H1 (cell line): ENCODE results near the gene ALDOA. TPM values are rescaled to one million over a fixed set of nuclear protein-coding genes. Genes with fewer than 3 reads are reported as not detected.

Source experiments
- CTCF ChIA-PET: fragments of 300-600 bp; sonication (Branson Sonifier 250); formaldehyde crosslinking; loops from one replicate; lab custom pipeline; 2021; ENCODE audit not compliant: partially characterized antibody; lab: Charles Lee
- POLR2A ChIA-PET: fragments of 300-600 bp; sonication (Branson Sonifier 250); formaldehyde crosslinking; loops from one replicate; lab custom pipeline; 2021; ENCODE audit warnings: inconsistent platforms; ENCODE audit not compliant: partially characterized antibody; lab: Charles Lee
- DNase-seq, 2 experiments: peaks; one replicate each; pipeline versions ENCODE4 v3.0.0 to v3.0.0-alpha.2; 2010 to 2022; ENCODE audit warnings: low spot score in 2 of 2, low read depth in 1 of 2, mixed read lengths in 1 of 2
- FAIRE-seq: peaks from 2 replicates; lab custom pipeline; 2011; peaks lifted over from hg19 to GRCh38; lab: Jason Lieb, UNC
- H2AFZ ChIP-seq: 2 replicates; pipeline ENCODE4 v1.8.1; 2012; ENCODE audit warnings: low read length, inconsistent platforms
- H2AK5ac ChIP-seq: 2 replicates; pipeline ENCODE4 v1.6.1; 2013; ENCODE audit warnings: low read depth, low read length
- H2BK120ac ChIP-seq: replicated peaks from 2 replicates; pipeline ENCODE3; 2013; ENCODE audit warnings: low read depth, low read length, inconsistent platforms
- H2BK12ac ChIP-seq: 2 replicates; pipeline ENCODE4 v1.6.1; 2013; ENCODE audit warnings: low read depth, low read length
- H2BK15ac ChIP-seq: 2 replicates; pipeline ENCODE4 v1.6.1; 2013; ENCODE audit warnings: low read length
- H2BK20ac ChIP-seq: 2 replicates; pipeline ENCODE4 v1.6.1; 2013; ENCODE audit warnings: low read length
- H2BK5ac ChIP-seq: 2 replicates; pipeline ENCODE4 v1.6.1; 2013; ENCODE audit warnings: low read depth, low read length
- H3K14ac ChIP-seq: 2 replicates; pipeline ENCODE4 v1.6.1; 2013; ENCODE audit warnings: inconsistent platforms; ENCODE audit not compliant: insufficient read length
- H3K18ac ChIP-seq: 2 replicates; pipeline ENCODE4 v1.6.1; 2013; ENCODE audit warnings: low read length; ENCODE audit errors: extremely low read depth
- H3K23ac ChIP-seq: 2 replicates; pipeline ENCODE4 v1.6.1; 2013; ENCODE audit warnings: inconsistent platforms; ENCODE audit not compliant: insufficient read length
- H3K23me2 ChIP-seq: 2 replicates; pipeline ENCODE4 v1.6.1; 2013; ENCODE audit warnings: low read depth, low read length
- H3K27ac ChIP-seq: 2 replicates; pipeline ENCODE4 v1.6.1; 2011; ENCODE audit warnings: low read depth, low read length, inconsistent platforms
- H3K27me3 ChIP-seq, 4 experiments: replicated peaks in 1 of 4; 1 replicate in 1 of 4; 2 replicates in 3 of 4; pipeline versions ENCODE4 v1.6.1 to v1.8.1; 2011 to 2013; ENCODE audit warnings: low read length in 3 of 4, mild to moderate bottlenecking in 3 of 4, inconsistent platforms in 2 of 4, mixed read lengths in 2 of 4, moderate library complexity in 1 of 4; ENCODE audit not compliant: control insufficient read depth in 3 of 4, insufficient read depth in 3 of 4; ENCODE audit errors: extremely low read depth in 1 of 4
- H3K36me3 ChIP-seq, 4 experiments: 2 replicates each; pipeline versions ENCODE4 v1.6.1 to v1.8.1; 2011 to 2013; ENCODE audit warnings: mild to moderate bottlenecking in 4 of 4, low read length in 3 of 4, moderate library complexity in 2 of 4, control low read depth in 1 of 4, inconsistent platforms in 1 of 4; ENCODE audit not compliant: insufficient read depth in 4 of 4, control insufficient read depth in 2 of 4
- H3K4ac ChIP-seq: replicated peaks from 2 replicates; pipeline ENCODE3; 2013; ENCODE audit warnings: low read length, low read depth, mixed read lengths, inconsistent platforms; ENCODE audit not compliant: insufficient read length
- H3K4me1 ChIP-seq, 4 experiments: replicated peaks in 1 of 4; 1 replicate in 1 of 4; 2 replicates in 3 of 4; pipeline versions ENCODE4 v1.6.1 to v1.8.1; 2011 to 2013; ENCODE audit warnings: low read length in 3 of 4, inconsistent platforms in 2 of 4, mixed read lengths in 1 of 4; ENCODE audit not compliant: insufficient read depth in 4 of 4, control insufficient read depth in 3 of 4
- H3K4me2 ChIP-seq, 2 experiments: 2 replicates each; pipeline versions ENCODE4 v1.6.1 to v1.8.1; 2011 to 2013; ENCODE audit warnings: low read depth in 2 of 2, low read length in 2 of 2, control low read depth in 1 of 2, inconsistent platforms in 1 of 2, mild to moderate bottlenecking in 1 of 2; ENCODE audit not compliant: insufficient read depth in 1 of 2
- H3K4me3 ChIP-seq, 4 experiments: fragments of 200-600, 300-600 bp in 1 of 4; sonication (generic), shearing (Covaris generic), sonication (Bioruptor Twin) in 1 of 4; 2 replicates each; pipeline versions ENCODE4 v1.5.1 to v1.8.1; 2011 to 2016; ENCODE audit warnings: low read length in 4 of 4, low read depth in 3 of 4, control low read depth in 2 of 4, inconsistent platforms in 2 of 4, mild to moderate bottlenecking in 2 of 4, mixed read lengths in 1 of 4, moderate library complexity in 1 of 4; ENCODE audit not compliant: insufficient read depth in 2 of 4; ENCODE audit errors: extremely low read depth in 1 of 4
- H3K56ac ChIP-seq: replicated peaks from 2 replicates; pipeline ENCODE3; 2013; ENCODE audit warnings: low read depth, mild to moderate bottlenecking, mixed read lengths, low read length, inconsistent platforms; ENCODE audit not compliant: insufficient read length
- H3K79me1 ChIP-seq: 2 replicates; pipeline ENCODE4 v1.6.1; 2013; ENCODE audit warnings: low read depth, low read length, control low read depth
- H3K79me2 ChIP-seq, 2 experiments: 2 replicates each; pipeline versions ENCODE4 v1.6.1 to v1.8.1; 2012 to 2013; ENCODE audit warnings: low read length in 2 of 2, mild to moderate bottlenecking in 2 of 2, inconsistent platforms in 1 of 2; ENCODE audit not compliant: insufficient read depth in 2 of 2, control insufficient read depth in 1 of 2
- H3K9ac ChIP-seq, 4 experiments: replicated peaks in 1 of 4; 1 replicate in 1 of 4; 2 replicates in 3 of 4; pipeline versions ENCODE4 v1.6.1 to v1.8.1; 2011 to 2013; ENCODE audit warnings: low read depth in 3 of 4, low read length in 3 of 4, control low read depth in 2 of 4, mild to moderate bottlenecking in 2 of 4, moderate library complexity in 2 of 4, inconsistent platforms in 1 of 4; ENCODE audit errors: extremely low read depth in 1 of 4
- H3K9me3 ChIP-seq, 2 experiments: 2 replicates each; pipeline versions ENCODE4 v1.6.1 to v1.8.1; 2012 to 2013; ENCODE audit warnings: mild to moderate bottlenecking in 2 of 2, moderate library complexity in 2 of 2, control low read depth in 1 of 2, inconsistent platforms in 1 of 2, low read depth in 1 of 2, low read length in 1 of 2, mixed read lengths in 1 of 2; ENCODE audit not compliant: insufficient read depth in 2 of 2
- H4K20me1 ChIP-seq, 2 experiments: replicated peaks in 1 of 2; 2 replicates each; pipeline versions ENCODE3 to v1.8.1; 2011 to 2013; ENCODE audit warnings: inconsistent platforms in 2 of 2, low read length in 2 of 2, mild to moderate bottlenecking in 1 of 2; ENCODE audit not compliant: insufficient read depth in 2 of 2, control insufficient read depth in 1 of 2
- H4K5ac ChIP-seq: 2 replicates; pipeline ENCODE4 v1.6.1; 2013; ENCODE audit warnings: low read length, low read depth, mixed read lengths, inconsistent platforms; ENCODE audit not compliant: insufficient read length
- H4K8ac ChIP-seq: 2 replicates; pipeline ENCODE4 v1.8.0; 2013; ENCODE audit warnings: mild to moderate bottlenecking, moderate library complexity, low read length, inconsistent platforms; ENCODE audit not compliant: insufficient read depth; ENCODE audit errors: extremely low read depth
- H4K91ac ChIP-seq: replicated peaks from 2 replicates; pipeline ENCODE3; 2013; ENCODE audit warnings: low read length, mixed read lengths, inconsistent platforms; ENCODE audit not compliant: insufficient read length
- ASH2L ChIP-seq: fragments of 200-600, 300-600 bp; sonication (generic); IDR thresholded peaks from one replicate; pipeline ENCODE4 v1.7.1; 2017; ENCODE audit warnings: low read length
- CEBPB ChIP-seq: IDR thresholded peaks from 2 replicates; pipeline ENCODE4 v1.6.1; 2012; ENCODE audit warnings: low read depth, low read length
- CTBP2 ChIP-seq: IDR thresholded peaks from 2 replicates; pipeline ENCODE4 v1.7.0; 2011; ENCODE audit warnings: borderline replicate concordance, mild to moderate bottlenecking, moderate library complexity, mixed read lengths, low read length; ENCODE audit not compliant: insufficient read depth, insufficient read length
- FOSL1 ChIP-seq: IDR thresholded peaks from 2 replicates; pipeline ENCODE4 v1.6.1; 2011; ENCODE audit warnings: mild to moderate bottlenecking, low read depth, low read length, moderate library complexity; ENCODE audit not compliant: insufficient read depth
- HDAC6 ChIP-seq: IDR thresholded peaks from one replicate; pipeline ENCODE4 v1.7.1; 2012; ENCODE audit warnings: low read depth, mild to moderate bottlenecking, inconsistent platforms, low read length, moderate library complexity
- NANOG ChIP-seq: IDR thresholded peaks from 2 replicates; pipeline ENCODE4 v1.6.1; 2011; ENCODE audit warnings: low read length, low read depth, mild to moderate bottlenecking, inconsistent platforms; ENCODE audit not compliant: insufficient read depth, poor library complexity, severe bottlenecking
- SIX5 ChIP-seq: IDR thresholded peaks from 2 replicates; pipeline ENCODE4 v1.6.1; 2011; ENCODE audit warnings: mild to moderate bottlenecking, low read depth, low read length
- WGBS, 2 experiments: shearing (Covaris generic) in 1 of 2; methylation state at CpG; one replicate each; pipeline versions ENCODE4 v1.1.6 to v1.1.7; 2013 to 2015; ENCODE audit warnings: low lambda C conversion rate in 2 of 2, mixed read lengths in 2 of 2, inconsistent platforms in 1 of 2, low coverage in 1 of 2, missing lambda C conversion rate in 1 of 2; ENCODE audit not compliant: insufficient replicate concordance in 2 of 2, insufficient coverage in 1 of 2, insufficient read length in 1 of 2; ENCODE audit errors: extremely low coverage in 1 of 2, missing lambda C conversion rate in 1 of 2; 5-methylcytosine and 5-hydroxymethylcytosine counted together
- polyA plus RNA-seq, 7 experiments: library from polyadenylated mRNA; depleted of rRNA in 3 of 7; stranded (reverse) in 5 of 7; unstranded in 2 of 7; fragments of >200 nt in 5 of 7; fragments of 200-250 nt in 2 of 7; gene quantifications; 1 replicate in 5 of 7; 2 replicates in 1 of 7; 4 replicates in 1 of 7; pipeline versions ENCODE4 v1.2.1 to v1.2.3, GENCODE V29; 2011 to 2013; ENCODE audit warnings: missing spikeins in 2 of 7, mixed read lengths in 2 of 7
- total RNA-seq: library from RNA; stranded (reverse); fragmentation: NEBNext Ultra II Directional; extraction: Animal tissue kit (Norgen Biotek cat#: 25700); gene quantifications from 2 replicates; pipeline ENCODE4 v1.2.1, GENCODE V29; 2021
- TF ChIP-seq, protein P1 (sequence below), 3 experiments: IDR thresholded peaks; 1 replicate in 2 of 3; 2 replicates in 1 of 3; pipeline versions ENCODE4 v1.5.1 to v1.6.1; 2011; ENCODE audit warnings: low read length in 3 of 3, mild to moderate bottlenecking in 3 of 3, inconsistent platforms in 2 of 3, low read depth in 1 of 3, moderate library complexity in 1 of 3; ENCODE audit not compliant: insufficient read depth in 1 of 3; ENCODE audit errors: control extremely low read depth in 1 of 3

The ALDOA gene
- total and polyA plus RNA-seq, 2 of the 8 experiments (the other 6 are each of a cell fraction or from before 2014, with no cell fraction given) = 1,072 to 1,083 TPM

DNA sequence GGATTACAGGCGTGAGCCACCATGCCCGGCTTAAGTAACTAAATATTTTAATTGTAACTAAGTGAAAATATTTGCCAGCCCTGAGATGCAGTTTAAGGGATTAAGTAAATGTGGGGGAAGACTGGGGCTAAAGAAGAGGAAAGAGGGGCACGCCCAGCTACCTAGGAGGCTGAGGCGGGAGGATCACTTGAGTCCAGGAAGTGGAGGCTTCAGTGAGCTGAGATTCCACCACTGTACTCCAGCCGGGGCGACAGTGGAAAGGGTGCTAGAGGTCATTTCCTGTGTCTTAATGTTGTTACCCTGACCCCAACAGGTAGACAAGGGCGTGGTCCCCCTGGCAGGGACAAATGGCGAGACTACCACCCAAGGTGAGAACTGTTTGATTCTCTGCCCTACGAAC is 2.8 kb downstream of the ALDOA start:
- Histone ChIP-seq H3K79me2 (peaks cover 15 to 30% of the 10 kb centered on the region in 2 experiments), H2AFZ (no peak overlapping the region), H3K56ac (no peak overlapping the region), H2BK15ac (no peak overlapping the region), H3K4me1 (peaks cover 2 to 21% (median 11%) of the 10 kb centered on the region in 4 experiments), H3K18ac (no peak overlapping the region), H3K36me3 (peaks cover 19 to 54% (median 47%) of the 10 kb centered on the region in 4 experiments), H4K8ac (no peak overlapping the region), H2BK120ac (no peak overlapping the region), H3K4me3 (no peak overlapping the region), H3K27me3 (no peaks in the 10 kb centered on the region), H2BK5ac (no peak overlapping the region), H2BK20ac (no peak overlapping the region), H3K14ac (no peak overlapping the region), H3K9me3 (no peaks in the 10 kb centered on the region), H4K5ac (no peak overlapping the region), H4K91ac (no peak overlapping the region), H3K27ac (no peak overlapping the region), H2AK5ac (no peak overlapping the region), H2BK12ac (no peak overlapping the region), H3K23me2 (peaks cover 18% of the 10 kb centered on the region), H3K79me1 (peaks cover 9% of the 10 kb centered on the region; the same call in 1 of the 2 replicates), H3K23ac (no peak overlapping the region), H3K4me2 (no peak overlapping the region; a peak in 1 of 4 replicates), H4K20me1 (peaks cover 16 to 35% of the 10 kb centered on the region in 2 experiments), H3K9ac (no peak overlapping the region), H3K4ac (no peak overlapping the region)
- ChIA-PET CTCF (interaction anchor here (0.6 to 7.3 kb wide), 6 partner anchors 9 to 43 kb away, joined by 3 to 51 read pairs (median 6); partner anchors contain the start of gene TBX6), POLR2A (interaction anchor here (3.5 to 21.2 kb wide), 4 partner anchors 10 to 37 kb away, joined by 25 to 353 read pairs (median 120); partner anchors contain the start of genes PPP4C, TBX6, TLCD3B and YPEL3)
- 95% methylated on average over 9 of the region's 9 CpGs; no CpG with 5 or more reads in 1 of the 2 experiments for WGBS, 2 experiments
- no peak for DNase-seq
- no peak for FAIRE-seq
- TF ChIP-seq HDAC6 (no peak), CEBPB (no peak), NANOG (no peak), FOSL1 (no peak), CTBP2 (no peak), SIX5 (no peak), ASH2L (no peak)
- TF ChIP-seq, protein P1, sequence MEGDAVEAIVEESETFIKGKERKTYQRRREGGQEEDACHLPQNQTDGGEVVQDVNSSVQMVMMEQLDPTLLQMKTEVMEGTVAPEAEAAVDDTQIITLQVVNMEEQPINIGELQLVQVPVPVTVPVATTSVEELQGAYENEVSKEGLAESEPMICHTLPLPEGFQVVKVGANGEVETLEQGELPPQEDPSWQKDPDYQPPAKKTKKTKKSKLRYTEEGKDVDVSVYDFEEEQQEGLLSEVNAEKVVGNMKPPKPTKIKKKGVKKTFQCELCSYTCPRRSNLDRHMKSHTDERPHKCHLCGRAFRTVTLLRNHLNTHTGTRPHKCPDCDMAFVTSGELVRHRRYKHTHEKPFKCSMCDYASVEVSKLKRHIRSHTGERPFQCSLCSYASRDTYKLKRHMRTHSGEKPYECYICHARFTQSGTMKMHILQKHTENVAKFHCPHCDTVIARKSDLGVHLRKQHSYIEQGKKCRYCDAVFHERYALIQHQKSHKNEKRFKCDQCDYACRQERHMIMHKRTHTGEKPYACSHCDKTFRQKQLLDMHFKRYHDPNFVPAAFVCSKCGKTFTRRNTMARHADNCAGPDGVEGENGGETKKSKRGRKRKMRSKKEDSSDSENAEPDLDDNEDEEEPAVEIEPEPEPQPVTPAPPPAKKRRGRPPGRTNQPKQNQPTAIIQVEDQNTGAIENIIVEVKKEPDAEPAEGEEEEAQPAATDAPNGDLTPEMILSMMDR (IDR thresholded peaks at IDR 0.05; ENCODE audit: control extremely low read depth in 1 of 3, insufficient read depth in 1 of 3, low read depth in 1 of 3, low read length in 3 of 3) = no peak
